DMS114 treated with DMSO at 0.1 percent for 48 hours (cell line): ENCODE results near the gene C7orf25.
"Not testable (repeated sequence)": the region's sequence is repeated elsewhere in the genome, so short reads cannot be mapped to it uniquely, and the experiment has no call there.

Source experiments
- DNase-seq: peaks from one replicate; lab custom pipeline; 2025; ENCODE audit not compliant: unreplicated experiment; lab: John Stamatoyannopoulos, UW

The C7orf25 gene

DNA sequence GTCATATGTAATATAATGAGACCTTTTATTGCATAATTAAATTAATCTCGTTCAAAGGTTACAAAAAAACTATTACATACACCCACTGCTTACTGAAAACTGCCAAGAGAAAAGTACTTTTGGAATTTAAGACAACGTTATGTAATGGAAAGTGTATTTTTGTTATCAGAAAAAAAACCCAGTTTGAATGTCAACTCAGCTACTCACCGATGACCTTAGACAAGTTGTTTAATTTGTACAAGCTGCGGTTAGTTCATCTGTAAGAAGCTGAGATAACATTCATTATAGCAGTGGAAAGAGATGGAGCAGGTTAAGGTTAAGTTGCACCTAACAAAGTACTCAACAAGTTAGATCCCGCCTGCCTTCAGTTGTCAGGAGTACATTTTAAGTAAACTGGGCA, 19.0 kb upstream of the C7orf25 start:
- no peak for DNase-seq

GRCh38 chr7:42929449-42929848, 17.6 kb upstream of the C7orf25 start:
- no peak for DNase-seq

DNA sequence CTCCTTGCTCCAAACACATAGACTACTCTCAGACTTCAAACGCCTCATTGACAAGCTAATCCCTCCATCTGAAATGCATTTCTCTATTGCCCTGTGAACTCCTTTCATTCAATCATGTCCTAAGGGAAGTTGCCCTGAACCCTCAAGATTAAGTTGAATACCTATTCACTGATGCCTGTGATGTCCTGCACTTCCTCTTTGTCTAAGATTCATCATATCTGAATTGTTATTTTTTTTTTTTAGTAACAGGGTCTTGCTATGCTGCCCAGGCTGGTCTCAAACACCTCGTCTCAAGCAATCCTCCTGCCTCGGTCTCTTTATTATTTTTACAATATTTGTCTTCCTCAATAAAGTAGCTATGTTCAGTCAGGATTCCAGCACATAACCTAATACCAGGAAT, 16.9 kb upstream of the C7orf25 start:
- DNase-seq: no peak

GRCh38 chr7:42926204-42926603, 14.3 kb upstream of the C7orf25 start:
- DNase-seq: no peak

DNA sequence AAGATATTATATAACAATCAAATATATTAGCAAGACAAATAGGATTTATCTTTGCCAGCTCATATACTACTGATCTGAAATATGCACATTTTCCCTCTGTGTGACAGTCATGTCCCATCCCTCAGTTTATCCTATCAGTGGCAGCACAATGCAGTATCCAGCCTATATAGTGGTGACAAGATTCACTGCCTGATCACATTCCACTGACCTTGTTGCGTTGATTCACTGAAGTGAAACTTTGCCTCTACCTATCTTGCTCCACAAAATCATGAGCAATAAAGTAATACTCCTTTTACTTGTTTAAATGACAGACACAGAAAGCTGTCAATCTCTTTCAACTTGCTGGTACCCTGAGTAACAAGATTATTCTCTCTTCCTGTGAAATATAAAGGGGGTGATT, 13.8 kb upstream of the C7orf25 start:
- DNase-seq: no peak

- DNase-seq: no peak
Observed at GRCh38 chr7:42924223-42924838, 12.5 kb upstream of the C7orf25 start.

DNA sequence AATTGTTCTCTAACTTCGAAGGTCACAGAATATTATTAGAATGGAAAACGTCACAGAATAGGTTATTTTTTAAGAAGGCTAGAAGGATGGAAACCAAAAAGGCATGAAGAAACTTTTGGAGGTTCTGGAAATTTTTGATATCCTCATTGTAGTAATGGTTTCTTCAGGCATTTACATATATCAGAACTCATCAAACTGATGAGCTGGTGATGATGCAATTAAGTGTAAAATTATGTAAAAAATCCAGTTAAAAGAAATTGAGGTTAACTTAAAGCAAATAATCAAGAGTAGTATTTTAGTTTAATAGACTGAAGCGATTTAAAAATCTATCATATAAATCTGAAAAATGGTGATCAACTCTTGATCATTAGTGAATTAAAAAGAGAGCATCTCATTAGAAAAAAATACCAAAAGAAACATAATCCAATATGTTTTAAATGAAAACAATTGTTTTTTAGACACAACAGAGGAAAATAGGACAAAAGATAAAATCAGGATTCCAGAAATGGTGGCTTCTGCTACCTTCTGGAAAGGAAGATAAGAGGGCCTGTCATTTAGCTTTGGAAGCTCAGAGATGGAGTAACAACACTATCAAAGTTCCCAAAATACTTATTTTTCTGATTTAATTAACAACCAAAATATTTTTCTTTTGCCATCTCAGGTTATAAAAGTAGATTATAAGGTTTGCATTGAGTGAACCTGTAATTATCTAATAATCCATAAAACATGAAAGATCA, 10.3 kb upstream of the C7orf25 start:
- DNase-seq: no peak

- DNase-seq: no peak
Observed at GRCh38 chr7:42915356-42915755, 3.5 kb upstream of the C7orf25 start.

DNA sequence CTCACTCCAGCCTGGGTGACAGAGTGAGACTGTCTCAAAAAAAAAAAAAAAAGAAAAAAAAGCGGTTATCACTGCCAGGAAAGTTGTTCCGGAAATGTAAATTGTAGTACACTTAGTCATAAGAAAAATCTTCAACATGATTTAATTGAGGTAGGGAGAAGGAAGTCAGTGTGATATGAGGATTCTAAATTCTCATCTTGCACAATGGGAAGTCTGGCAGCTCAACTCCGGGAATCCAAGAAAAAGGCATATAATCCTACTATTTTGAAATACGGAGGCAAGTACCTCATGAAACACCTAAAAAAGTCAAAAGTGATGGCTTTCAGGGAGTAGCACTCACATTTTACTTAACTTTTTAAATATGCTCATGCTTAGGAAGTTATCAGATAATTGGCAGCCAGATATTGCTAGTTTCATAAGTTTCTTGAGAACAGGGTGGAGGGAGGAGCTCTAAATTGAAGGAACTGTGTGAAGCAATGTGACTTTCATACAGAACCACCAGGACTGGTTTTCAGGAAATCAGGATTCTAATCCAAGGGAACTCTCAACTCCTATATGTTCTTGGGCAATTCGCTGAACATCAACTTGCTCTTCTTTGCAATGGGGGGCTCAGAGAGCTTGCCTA, 2.7 kb upstream of the C7orf25 start:
- no peak for DNase-seq

DNA sequence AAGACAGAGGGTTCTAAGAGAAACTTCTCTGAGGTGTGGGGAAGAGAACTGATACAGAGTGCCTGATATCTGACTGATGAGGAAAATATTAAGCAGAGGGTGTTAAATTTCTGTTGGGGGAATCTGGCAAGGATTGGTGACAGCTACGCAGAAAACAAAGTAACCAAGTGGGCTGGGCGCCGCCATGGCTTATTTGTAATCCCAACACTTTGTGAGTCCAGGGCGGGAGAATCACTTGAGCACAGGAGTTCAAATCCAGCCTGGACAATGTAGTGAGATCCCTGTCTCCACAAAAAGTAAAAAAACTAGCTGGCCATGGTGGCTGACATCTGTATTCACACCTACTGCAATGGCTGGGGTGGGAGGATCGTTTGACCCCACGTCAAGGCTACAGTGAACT, 2.1 kb upstream of the C7orf25 start:
- no peak for DNase-seq

- DNase-seq: no peak
Observed at GRCh38 chr7:42913591-42913990, 1.7 kb upstream of the C7orf25 start.

DNA sequence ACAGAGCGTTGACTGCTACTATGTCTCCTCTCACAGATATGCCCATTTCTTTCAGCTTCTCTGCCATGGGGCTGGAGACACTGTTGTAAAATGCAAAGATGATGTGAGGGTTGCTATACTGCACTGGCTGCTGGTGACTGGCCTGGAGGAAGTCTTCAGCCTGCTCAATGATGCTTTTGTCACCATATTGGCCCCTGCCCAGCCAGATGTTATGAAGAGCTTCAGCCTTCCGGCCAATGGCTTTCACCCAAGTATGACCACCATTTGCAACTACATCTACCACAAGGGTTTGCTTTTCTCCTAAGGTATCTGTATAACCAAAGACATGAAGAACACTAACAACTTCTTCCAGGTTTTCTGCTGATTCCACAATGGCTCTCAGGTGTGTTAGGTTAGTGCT, 1.6 kb downstream of the C7orf25 start:
- no peak for DNase-seq

GRCh38 chr7:42907316-42907715, 4.6 kb downstream of the C7orf25 start:
- no peak for DNase-seq

- DNase-seq: no peak
Observed at GRCh38 chr7:42906181-42906580, 5.7 kb downstream of the C7orf25 start.

DNA sequence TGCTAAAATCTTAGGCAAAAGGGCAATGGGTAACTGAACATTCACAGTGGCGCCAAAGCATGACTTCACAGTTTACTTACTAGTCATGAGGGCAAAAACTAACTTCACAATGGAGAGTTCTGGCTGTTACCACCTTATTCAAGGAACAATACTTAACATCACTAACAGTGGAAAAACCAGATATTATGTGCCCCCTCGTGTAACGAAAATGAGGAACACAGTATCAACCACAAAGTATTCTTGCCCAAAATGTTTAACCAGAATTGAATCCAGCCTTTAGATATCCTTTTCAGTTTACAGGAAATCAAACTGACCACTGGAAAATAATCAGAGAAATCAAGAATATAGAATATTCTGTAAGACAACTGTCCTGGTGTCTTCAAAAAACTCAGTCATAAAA, 9.5 kb downstream of the C7orf25 start:
- DNase-seq: no peak

DNA sequence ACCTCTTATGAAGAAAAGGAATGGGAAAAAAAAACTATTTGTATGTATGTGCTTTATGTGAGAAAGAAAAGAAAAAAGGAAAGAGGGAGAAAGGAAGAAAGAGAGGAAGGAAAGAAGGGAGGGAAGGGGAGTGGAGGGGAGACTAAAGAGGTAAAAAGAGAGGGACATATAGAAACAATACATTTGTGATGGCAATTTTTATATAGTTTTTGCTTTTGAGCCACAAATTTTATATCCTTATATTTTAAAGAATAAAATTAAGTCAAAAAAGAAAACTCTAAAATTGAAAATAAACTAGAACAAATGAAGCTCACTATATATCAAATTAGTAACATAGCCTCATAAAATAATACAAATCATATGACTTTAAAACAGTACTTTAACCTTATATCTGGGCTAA, 11.0 kb downstream of the C7orf25 start:
- no peak for DNase-seq

GRCh38 chr7:42893346-42894240, 18.3 kb downstream of the C7orf25 start:
- DNase-seq: no peak

DNA sequence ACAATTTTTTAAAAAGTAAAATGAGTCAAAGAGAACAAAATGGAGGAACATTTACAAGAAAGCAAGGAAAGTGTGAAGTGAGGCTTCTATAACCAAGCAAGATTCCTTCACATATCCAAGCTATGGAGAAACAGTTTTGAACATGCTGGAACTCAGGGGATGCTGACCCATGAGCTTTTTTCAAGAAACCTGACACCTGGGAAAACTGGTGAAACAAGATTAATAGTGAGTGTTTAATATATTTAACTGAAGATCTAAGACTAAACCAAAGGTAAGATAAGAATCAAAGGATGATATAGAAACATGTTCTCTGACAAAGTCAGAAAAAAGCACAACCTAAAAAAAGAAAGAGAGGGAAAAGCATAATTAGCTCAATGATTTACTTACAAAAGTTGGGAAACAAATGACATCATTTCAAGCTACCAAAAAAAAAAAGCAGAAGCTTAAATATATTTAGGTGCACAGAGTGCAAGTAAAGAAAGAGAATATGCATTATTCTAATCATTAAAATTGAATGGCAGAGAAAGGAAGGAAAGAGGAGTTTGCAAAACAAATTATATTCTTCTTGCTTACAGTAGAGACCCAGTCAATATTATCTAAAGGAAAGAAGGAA, 24.9 kb downstream of the C7orf25 start:
- DNase-seq: no peak

DNA sequence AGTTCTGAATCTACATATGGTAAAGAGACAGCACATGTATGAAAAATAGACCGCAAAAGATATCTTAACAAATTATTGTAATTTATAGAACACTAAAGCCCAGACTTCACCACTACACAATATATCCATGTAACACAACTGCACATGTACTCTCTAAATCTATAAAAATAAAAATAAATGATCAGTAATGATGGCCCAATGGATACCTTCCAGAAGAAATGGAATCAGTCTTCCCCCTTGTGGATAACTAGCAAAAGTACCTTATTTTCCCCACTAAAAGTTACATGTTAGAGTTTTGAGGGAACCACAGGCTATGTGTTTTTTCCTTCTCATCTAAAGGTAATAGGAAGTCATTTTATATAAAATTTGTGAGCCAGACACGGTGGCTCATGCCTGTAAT, 25.7 kb downstream of the C7orf25 start:
- peak; percentile 43 for DNase-seq

GRCh38 chr7:42885183-42885582, 26.7 kb downstream of the C7orf25 start:
- not testable (repeated sequence) for DNase-seq

GRCh38 chr7:42883950-42884349, 27.9 kb downstream of the C7orf25 start:
- no peak for DNase-seq
